OCI-LY7 (cell line): ENCODE data around the gene CNR2.

ENCODE experiments used
- CTCF ChIP-seq: fragments of 200-600 bp; sonication (generic); conservative IDR thresholded peaks from 2 replicates; pipeline ENCODE4 v1.5.1; 2014; ENCODE audit warnings: mild to moderate bottlenecking, antibody characterized with exemption, low read length, moderate library complexity, mixed read lengths
- EZH2phosphoT487 ChIP-seq: fragments of 200-600 bp; sonication (generic); IDR thresholded peaks from 2 replicates; pipeline ENCODE4 v1.6.1; 2018; ENCODE audit warnings: low read depth, borderline replicate concordance, mild to moderate bottlenecking, mixed run types, antibody characterized with exemption, low read length, moderate library complexity, mixed read lengths

- TF ChIP-seq CTCF (no peak), EZH2phosphoT487 (no peak)
These were observed 43.9 kb upstream of the CNR2 start for GRCh38 chr1:23957096-23957495.
